Mammary epithelial cell (primary cell): ENCODE results near the gene ACOX3.

ENCODE experiments used
- EZH2 ChIP-seq: IDR thresholded peaks from 2 replicates; pipeline ENCODE4 v1.6.1; 2012; ENCODE audit warnings: low read length, inconsistent platforms, borderline replicate concordance
- TF ChIP-seq, protein P1 (sequence below), 2 donors: IDR thresholded peaks in 1 of 2; conservative IDR thresholded peaks in 1 of 2; 2 replicates each; pipeline ENCODE4 v1.5.1; 2011 to 2012; ENCODE audit warnings: inconsistent platforms in 2 of 2, low read length in 2 of 2, mild to moderate bottlenecking in 2 of 2, control low read depth in 1 of 2, low read depth in 1 of 2; ENCODE audit not compliant: insufficient read depth in 1 of 2; ENCODE audit errors: extremely low read depth in 1 of 2

GRCh38 chr4:8366601-8367000 is 73.9 kb downstream of the ACOX3 start:
- TF ChIP-seq, protein P1, sequence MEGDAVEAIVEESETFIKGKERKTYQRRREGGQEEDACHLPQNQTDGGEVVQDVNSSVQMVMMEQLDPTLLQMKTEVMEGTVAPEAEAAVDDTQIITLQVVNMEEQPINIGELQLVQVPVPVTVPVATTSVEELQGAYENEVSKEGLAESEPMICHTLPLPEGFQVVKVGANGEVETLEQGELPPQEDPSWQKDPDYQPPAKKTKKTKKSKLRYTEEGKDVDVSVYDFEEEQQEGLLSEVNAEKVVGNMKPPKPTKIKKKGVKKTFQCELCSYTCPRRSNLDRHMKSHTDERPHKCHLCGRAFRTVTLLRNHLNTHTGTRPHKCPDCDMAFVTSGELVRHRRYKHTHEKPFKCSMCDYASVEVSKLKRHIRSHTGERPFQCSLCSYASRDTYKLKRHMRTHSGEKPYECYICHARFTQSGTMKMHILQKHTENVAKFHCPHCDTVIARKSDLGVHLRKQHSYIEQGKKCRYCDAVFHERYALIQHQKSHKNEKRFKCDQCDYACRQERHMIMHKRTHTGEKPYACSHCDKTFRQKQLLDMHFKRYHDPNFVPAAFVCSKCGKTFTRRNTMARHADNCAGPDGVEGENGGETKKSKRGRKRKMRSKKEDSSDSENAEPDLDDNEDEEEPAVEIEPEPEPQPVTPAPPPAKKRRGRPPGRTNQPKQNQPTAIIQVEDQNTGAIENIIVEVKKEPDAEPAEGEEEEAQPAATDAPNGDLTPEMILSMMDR (conservative IDR thresholded peaks at IDR 0.05 in 1 of 2, IDR thresholded peaks at IDR 0.05 in 1 of 2; ENCODE audit: extremely low read depth in 1 of 2, insufficient read depth in 1 of 2, low read depth in 1 of 2, low read length in 2 of 2) = no peak
- TF ChIP-seq EZH2 = no peak
